Caco-2 (cell line): ENCODE data around the gene C12orf60. TPM values are rescaled to one million over a fixed set of nuclear protein-coding genes. Genes with fewer than 3 reads are reported as not detected.
A peak's percentile ranks its signal among the peaks of the same experiment; 100 is the strongest.

Experiments used
- BruUV-seq: library from RNA; stranded (reverse); fragments of 400-500 nt; replicated peaks from 2 replicates; lab custom pipeline; 2021; lab: Mats Ljungman, UMichigan
- CTCF ChIA-PET: fragments of 300-600 bp; sonication (Branson Sonifier 250); formaldehyde crosslinking; loops from one replicate; lab custom pipeline; 2022; ENCODE audit warnings: antibody characterized with exemption; lab: Charles Lee
- POLR2A ChIA-PET: fragments of 300-600 bp; sonication (Branson Sonifier 250); formaldehyde crosslinking; loops from one replicate; lab custom pipeline; 2022; ENCODE audit warnings: antibody characterized with exemption; lab: Charles Lee
- DNase-seq, 2 experiments: peaks; one replicate each; pipeline versions ENCODE4 v3.0.0 to v3.0.0-alpha.2; 2020 to 2022
- H3K27me3 ChIP-seq: replicated peaks from 2 replicates; pipeline ENCODE4 v1.6.0; 2011; ENCODE audit warnings: low read length; ENCODE audit not compliant: control insufficient read depth, insufficient read depth
- H3K36me3 ChIP-seq: 2 replicates; pipeline ENCODE4 v1.5.1; 2011; ENCODE audit warnings: low read length; ENCODE audit not compliant: control insufficient read depth, insufficient read depth
- H3K4me1 ChIP-seq: fragments of 250-450 bp; sonication (Bioruptor Pico); 2 replicates; pipeline ENCODE4 v1.5.1; 2020; ENCODE audit warnings: mild to moderate bottlenecking
- H3K4me3 ChIP-seq: 2 replicates; pipeline ENCODE4 v1.5.1; 2011; ENCODE audit warnings: low read depth, mild to moderate bottlenecking, control low read depth, low read length
- H3K9me3 ChIP-seq: fragments of 250-450 bp; sonication (Bioruptor Pico); 2 replicates; pipeline ENCODE4 v1.5.1; 2020; ENCODE audit warnings: mild to moderate bottlenecking, moderate library complexity
- H3K27ac Mint-ChIP-seq: one replicate; pipeline ENCODE4 v1.8.0; 2022; ENCODE audit warnings: mixed read lengths; ENCODE audit not compliant: unreplicated experiment
- H3K27me3 Mint-ChIP-seq: one replicate; pipeline ENCODE4 v1.8.0; 2022; ENCODE audit warnings: mixed read lengths; ENCODE audit not compliant: insufficient read depth, unreplicated experiment
- H3K36me3 Mint-ChIP-seq: one replicate; pipeline ENCODE4 v1.8.0; 2022; ENCODE audit warnings: mild to moderate bottlenecking, mixed read lengths; ENCODE audit not compliant: insufficient read depth, unreplicated experiment
- H3K4me1 Mint-ChIP-seq: one replicate; pipeline ENCODE4 v1.8.0; 2022; ENCODE audit warnings: low read depth, mixed read lengths; ENCODE audit not compliant: unreplicated experiment
- H3K4me3 Mint-ChIP-seq: one replicate; pipeline ENCODE4 v1.8.0; 2022; ENCODE audit warnings: mild to moderate bottlenecking, moderate library complexity, mixed read lengths; ENCODE audit not compliant: unreplicated experiment
- H3K9me3 Mint-ChIP-seq: one replicate; pipeline ENCODE4 v1.8.0; 2022; ENCODE audit warnings: mixed read lengths; ENCODE audit not compliant: unreplicated experiment
- intact Hi-C: fragments of 100-400 bp; cut with micrococcal nuclease; formaldehyde crosslinking; loops from one replicate; pipeline ENCODE4 v1.10.0; 2022; ENCODE audit not compliant: unreplicated experiment
- total RNA-seq: library from RNA; stranded (reverse); gene quantifications from 2 replicates; pipeline ENCODE4 v1.2.3, GENCODE V29; 2022
- TF ChIP-seq, protein P1 (sequence below), 2 experiments: fragments of 200-600 bp in 1 of 2; IDR thresholded peaks; 1 replicate in 1 of 2; 2 replicates in 1 of 2; pipeline versions ENCODE4 v1.5.1 to v1.8.0; 2011 to 2022; ENCODE audit warnings: antibody characterized with exemption in 1 of 2, control low read depth in 1 of 2, inconsistent platforms in 1 of 2, low read depth in 1 of 2, low read length in 1 of 2, mild to moderate bottlenecking in 1 of 2, moderate library complexity in 1 of 2; ENCODE audit not compliant: insufficient read depth in 1 of 2, severe bottlenecking in 1 of 2, unreplicated experiment in 1 of 2

The C12orf60 gene
- total RNA-seq, 1 experiment from 2014 or later, result 2.8 TPM

GRCh38 chr12:14810167-14810952, 6.9 kb downstream of the C12orf60 start:
- Histone ChIP-seq H3K27me3 (no peaks in the 10 kb centered on the region), H3K4me3 (no peak overlapping the region), H3K36me3 (no peaks in the 10 kb centered on the region), H3K4me1 (no peaks in the 10 kb centered on the region; the same call in 1 of the 2 replicates), H3K9me3 (no peaks in the 10 kb centered on the region)
- Mint-ChIP-seq H3K27me3 (peaks cover 7% of the 10 kb centered on the region), H3K4me1 (no peaks in the 10 kb centered on the region), H3K36me3 (no peaks in the 10 kb centered on the region), H3K27ac (no peak overlapping the region), H3K4me3 (no peak overlapping the region), H3K9me3 (no peaks in the 10 kb centered on the region)
- intact Hi-C loops, result loop anchor here (2.0 kb wide), 2 partner anchors 82 to 176 kb away; no protein-coding TSS in a partner anchor
- no TSS peak for BruUV-seq
- POLR2A ChIA-PET, result no interaction called here
- CTCF ChIA-PET, result interaction anchor here (0.6 to 2.4 kb wide), 6 partner anchors 35 to 713 kb away, joined by 4 to 38 read pairs (median 6); no protein-coding TSS in a partner anchor
- DNase-seq, result no peak
- TF ChIP-seq, protein P1, sequence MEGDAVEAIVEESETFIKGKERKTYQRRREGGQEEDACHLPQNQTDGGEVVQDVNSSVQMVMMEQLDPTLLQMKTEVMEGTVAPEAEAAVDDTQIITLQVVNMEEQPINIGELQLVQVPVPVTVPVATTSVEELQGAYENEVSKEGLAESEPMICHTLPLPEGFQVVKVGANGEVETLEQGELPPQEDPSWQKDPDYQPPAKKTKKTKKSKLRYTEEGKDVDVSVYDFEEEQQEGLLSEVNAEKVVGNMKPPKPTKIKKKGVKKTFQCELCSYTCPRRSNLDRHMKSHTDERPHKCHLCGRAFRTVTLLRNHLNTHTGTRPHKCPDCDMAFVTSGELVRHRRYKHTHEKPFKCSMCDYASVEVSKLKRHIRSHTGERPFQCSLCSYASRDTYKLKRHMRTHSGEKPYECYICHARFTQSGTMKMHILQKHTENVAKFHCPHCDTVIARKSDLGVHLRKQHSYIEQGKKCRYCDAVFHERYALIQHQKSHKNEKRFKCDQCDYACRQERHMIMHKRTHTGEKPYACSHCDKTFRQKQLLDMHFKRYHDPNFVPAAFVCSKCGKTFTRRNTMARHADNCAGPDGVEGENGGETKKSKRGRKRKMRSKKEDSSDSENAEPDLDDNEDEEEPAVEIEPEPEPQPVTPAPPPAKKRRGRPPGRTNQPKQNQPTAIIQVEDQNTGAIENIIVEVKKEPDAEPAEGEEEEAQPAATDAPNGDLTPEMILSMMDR (IDR thresholded peaks at IDR 0.05; ENCODE audit: insufficient read depth in 1 of 2, low read depth in 1 of 2, low read length in 1 of 2, severe bottlenecking in 1 of 2, unreplicated experiment in 1 of 2), result no peak

GRCh38 chr12:14810953-14811483, 7.5 kb downstream of the C12orf60 start:
- peaks cover 7% of the 10 kb centered on the region for H3K27me3 Mint-ChIP-seq
- H3K4me3 ChIP-seq, result no peak overlapping the region
- no TSS peak for BruUV-seq
- H3K4me1 ChIP-seq, result no peaks in the 10 kb centered on the region
- ChIA-PET CTCF (interaction anchor here (0.6 to 2.4 kb wide), 7 partner anchors 18 to 713 kb away, joined by 3 to 38 read pairs (median 5); no protein-coding TSS in a partner anchor), POLR2A (no interaction called here)
- no peaks in the 10 kb centered on the region for H3K9me3 ChIP-seq
- H3K36me3 Mint-ChIP-seq, result no peaks in the 10 kb centered on the region
- intact Hi-C loops, result loop anchor here (1.0 to 2.0 kb wide), 6 partner anchors 34 to 458 kb away; no protein-coding TSS in a partner anchor
- no peak overlapping the region for H3K4me3 Mint-ChIP-seq
- H3K27me3 ChIP-seq, result no peaks in the 10 kb centered on the region
- TF ChIP-seq, protein P1 (IDR thresholded peaks at IDR 0.05; ENCODE audit: insufficient read depth in 1 of 2, low read depth in 1 of 2, low read length in 1 of 2, severe bottlenecking in 1 of 2, unreplicated experiment in 1 of 2), result peak; percentile 65 to 85
- no peaks in the 10 kb centered on the region for H3K36me3 ChIP-seq
- peak; percentile 63 to 70 for DNase-seq
- H3K4me1 Mint-ChIP-seq, result no peaks in the 10 kb centered on the region
- H3K27ac Mint-ChIP-seq, result no peak overlapping the region
- no peaks in the 10 kb centered on the region for H3K9me3 Mint-ChIP-seq

DNA sequence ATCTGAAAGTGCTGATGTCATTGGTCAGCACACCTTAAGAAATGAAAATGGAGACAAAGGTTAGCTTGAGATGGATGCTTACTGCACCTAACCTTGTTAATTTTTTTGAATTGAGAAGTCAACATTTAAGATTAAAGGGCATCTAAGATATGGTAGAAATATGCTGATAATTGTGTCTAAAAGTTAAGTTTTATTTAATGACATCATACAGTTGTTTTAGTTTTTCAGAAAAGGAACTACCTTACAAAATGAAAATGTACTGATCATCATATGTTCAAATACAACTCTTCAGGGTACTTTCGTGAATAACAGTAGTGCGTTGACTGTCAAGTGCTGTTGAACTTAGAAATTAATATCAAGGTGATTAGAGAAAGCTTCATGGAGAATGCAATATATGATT, 8.0 kb downstream of the C12orf60 start:
- no peaks in the 10 kb centered on the region for H3K27me3 ChIP-seq
- POLR2A ChIA-PET, result no interaction called here
- no peak overlapping the region for H3K4me3 ChIP-seq
- no peak for DNase-seq
- TF ChIP-seq, protein P1 (IDR thresholded peaks at IDR 0.05; ENCODE audit: insufficient read depth in 1 of 2, low read depth in 1 of 2, low read length in 1 of 2, severe bottlenecking in 1 of 2, unreplicated experiment in 1 of 2), result no peak
- H3K9me3 ChIP-seq, result no peaks in the 10 kb centered on the region
- no peaks in the 10 kb centered on the region for H3K4me1 Mint-ChIP-seq
- H3K27me3 Mint-ChIP-seq, result peaks cover 7% of the 10 kb centered on the region
- no TSS peak for BruUV-seq
- intact Hi-C loops, result loop anchor here (1.0 to 2.0 kb wide), 6 partner anchors 34 to 458 kb away; no protein-coding TSS in a partner anchor
- H3K9me3 Mint-ChIP-seq, result no peaks in the 10 kb centered on the region
- H3K27ac Mint-ChIP-seq, result no peak overlapping the region
- CTCF ChIA-PET, result interaction anchor here (0.8 to 2.4 kb wide), 4 partner anchors 17 to 185 kb away, joined by 3 to 38 read pairs (median 6); no protein-coding TSS in a partner anchor
- no peaks in the 10 kb centered on the region for H3K36me3 ChIP-seq
- H3K4me1 ChIP-seq, result no peaks in the 10 kb centered on the region
- H3K4me3 Mint-ChIP-seq, result no peak overlapping the region
- no peaks in the 10 kb centered on the region for H3K36me3 Mint-ChIP-seq
